GM21737 (cell line): Measurements from ENCODE around the gene AIPL1.

Experiments used
- ATAC-seq: cut with Tn5 transposase; IDR thresholded peaks from one replicate; pipeline ENCODE4 v1.9.1; 2021; ENCODE audit warnings: mild to moderate bottlenecking, moderate library complexity; ENCODE audit not compliant: unreplicated experiment

Gene AIPL1

DNA sequence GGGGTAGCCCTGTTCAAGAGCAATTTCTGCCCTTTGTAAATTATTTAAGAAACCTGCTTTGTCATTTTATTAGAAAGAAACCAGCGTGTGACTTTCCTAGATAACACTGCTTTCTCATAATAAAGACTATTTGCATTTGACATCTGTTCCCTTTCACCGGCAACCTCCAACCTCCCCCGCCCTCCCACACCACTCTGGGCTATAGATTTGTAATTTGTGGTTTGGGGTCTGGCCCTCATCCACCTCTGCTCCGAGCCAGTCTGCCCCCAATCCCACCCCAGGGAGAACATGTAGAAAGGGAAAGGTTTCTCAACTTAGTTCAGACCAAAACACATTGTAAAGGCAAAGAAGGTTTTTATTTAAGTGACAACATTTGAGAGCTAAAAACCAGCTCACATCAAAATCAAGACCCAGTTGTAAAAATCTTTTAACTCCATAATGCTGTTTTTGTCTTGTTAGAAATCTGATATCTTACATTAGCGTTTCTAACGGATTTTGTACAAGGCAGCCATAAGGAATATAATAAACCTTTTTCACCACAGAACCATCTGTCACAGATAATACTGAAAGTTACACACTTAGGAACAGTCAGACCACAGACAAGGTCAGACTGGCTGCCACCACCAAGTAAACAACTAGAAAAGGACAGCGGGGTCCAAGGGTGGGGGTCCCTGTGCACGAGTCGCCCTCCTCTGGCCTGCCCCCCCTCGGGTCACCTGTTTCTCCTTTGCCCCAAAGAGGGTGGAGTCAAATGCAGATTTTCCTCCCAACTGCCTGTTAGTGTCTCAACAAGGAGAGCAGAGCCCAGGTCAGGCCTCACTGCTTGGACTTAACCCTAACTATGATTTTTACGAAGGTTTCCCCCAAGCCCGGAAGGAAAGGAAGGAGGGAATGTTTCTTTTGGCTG is 16.3 kb upstream of the AIPL1 start:
- ATAC-seq, result no peak

DNA sequence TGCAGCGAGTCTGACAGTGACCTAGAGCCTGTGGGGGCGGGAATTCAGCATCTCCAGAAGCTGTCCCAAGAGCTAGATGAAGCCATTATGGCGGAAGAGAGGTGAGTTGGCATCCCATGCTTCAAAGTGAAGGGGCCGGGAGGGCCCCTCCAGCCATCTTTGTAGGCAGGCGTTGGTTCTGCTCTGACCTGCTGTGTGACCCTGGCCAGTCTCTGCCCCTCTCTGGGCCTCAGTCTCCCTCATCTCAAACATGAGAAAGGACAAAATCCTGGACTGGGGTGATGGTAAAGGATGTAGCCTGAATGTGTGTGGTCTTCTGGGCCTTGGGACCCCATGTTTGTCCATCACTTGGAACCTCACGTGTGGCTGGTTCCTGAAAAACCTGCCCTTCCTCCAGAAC is 14.4 kb upstream of the AIPL1 start:
- no peak for ATAC-seq

DNA sequence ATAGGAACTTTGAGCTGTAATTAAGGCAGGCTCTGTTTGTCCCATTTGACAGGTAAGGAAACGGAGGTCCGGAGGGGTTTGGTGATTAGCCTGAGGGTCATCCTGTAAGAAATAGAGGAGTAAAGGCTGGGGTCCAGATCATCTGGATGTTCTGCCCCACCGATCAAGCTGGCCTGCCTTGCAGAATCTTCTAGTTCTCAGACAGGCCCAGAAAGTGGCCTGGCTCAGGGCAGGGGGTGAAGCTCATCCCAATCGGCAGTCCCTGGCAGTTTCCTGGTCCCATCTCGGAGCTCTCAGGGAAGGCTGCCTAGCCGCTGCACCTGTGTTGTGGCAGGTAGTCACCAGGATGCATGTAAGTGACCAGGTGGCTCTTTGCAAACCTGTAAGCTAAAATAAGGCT is 13.6 kb upstream of the AIPL1 start:
- ATAC-seq, result no peak

DNA sequence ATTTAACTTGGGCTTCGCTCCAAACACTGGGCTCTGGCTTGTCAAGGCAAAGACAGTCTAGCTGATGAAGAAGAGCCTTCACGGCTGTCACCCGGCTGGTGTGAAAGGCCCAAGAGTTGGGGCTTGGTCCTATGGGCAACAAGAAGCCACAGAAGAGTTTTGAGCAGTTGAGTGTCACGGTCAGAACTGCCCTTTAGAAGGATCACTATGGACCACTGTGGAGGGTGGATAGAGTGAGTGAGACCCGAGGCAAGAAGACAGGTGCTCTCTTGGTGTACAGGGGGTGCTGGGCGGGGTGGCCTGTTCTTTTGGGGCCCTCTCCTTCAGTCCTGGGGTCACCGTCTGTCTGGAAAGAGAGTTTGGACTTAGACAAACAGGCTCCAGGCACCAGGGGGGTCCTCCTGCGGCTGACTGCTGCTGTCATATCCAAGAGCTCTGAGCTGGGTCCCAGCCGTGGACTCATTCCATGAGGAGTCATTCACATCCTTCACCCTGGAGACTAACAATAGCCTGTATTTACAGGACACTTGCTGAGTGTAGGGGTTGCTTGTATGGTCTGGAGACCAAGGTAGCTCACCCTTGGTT is 11.7 kb upstream of the AIPL1 start:
- no peak for ATAC-seq

DNA sequence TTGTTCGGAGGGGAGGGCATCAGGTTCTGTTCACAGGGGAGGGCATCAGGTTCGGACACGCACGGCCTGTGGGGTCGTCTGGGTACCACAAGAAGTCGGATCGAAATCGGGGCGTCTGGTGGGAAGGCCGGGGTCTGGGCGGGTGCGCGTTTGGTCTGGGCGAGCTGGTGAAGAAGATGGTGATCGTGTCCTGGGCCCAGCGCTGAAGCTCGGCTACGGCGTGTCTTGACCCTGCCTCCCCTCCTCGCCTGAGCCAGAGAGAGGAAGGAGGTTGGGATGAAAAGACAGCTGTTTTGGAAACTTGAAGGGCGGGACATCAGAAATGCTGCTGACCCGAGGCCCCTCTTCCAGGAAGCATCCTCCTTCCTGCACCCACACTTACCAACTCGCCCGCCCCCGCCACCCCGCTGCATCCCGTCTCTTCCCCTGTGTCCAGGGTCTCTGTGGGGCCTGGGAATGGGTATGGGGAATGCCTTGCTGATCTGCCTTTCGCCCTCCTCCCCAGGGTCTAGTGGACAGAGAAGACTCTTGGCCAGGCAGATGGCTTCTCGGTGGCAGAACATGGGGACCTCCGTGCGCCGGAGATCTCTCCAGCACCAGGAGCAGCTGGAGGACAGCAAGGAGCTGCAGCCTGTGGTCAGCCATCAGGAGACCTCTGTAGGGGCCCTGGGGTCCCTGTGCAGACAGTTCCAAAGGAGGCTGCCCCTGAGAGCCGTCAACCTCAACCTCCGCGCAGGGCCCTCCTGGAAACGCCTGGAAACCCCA is 9.8 kb upstream of the AIPL1 start:
- no peak for ATAC-seq

DNA sequence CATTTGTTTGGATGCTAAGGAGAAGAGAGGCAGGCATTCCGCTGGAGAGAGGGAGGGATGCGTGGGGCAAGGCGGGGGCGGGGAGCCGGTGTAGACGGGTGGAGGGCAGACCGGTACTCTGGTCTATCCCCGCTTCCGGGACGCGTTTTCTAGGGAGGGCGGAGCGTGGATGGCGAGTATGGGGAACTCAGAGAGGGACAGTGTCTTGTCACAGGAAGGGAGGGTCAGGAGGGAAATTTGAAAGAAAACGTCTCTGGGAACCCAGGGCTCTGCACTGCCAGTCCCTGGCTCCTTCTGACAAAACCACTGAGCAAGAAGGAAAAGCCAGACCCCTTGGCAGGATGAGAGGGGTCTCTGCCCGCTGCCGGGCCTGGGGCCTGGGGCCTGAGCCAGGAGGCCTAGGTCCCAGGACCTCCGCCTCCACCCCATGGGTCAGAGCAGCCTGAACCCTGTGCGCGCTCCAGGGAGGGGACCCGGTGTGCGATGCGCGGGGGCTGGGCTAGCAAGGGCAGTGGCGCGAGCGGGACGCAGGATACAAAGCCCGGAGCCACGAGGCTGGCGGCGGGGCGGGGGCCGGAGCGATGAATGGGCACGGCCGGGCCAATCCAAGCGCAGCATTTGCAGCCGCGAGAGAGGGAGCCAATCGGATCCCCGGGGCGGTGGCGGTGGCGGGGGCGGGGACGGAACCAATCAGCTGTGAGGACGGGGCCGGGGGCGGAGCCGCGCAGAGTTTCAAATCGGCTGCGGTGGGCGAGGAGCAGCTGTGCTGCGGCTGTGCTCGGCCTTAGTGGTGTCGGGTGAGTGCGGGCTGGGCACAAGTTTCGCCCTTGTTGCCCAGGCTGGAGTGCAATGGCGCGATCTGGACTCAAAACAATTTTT is 9.0 kb upstream of the AIPL1 start, which contains the start of gene PIMREG:
Gene PIMREG (plus strand): TSS at position 764 of the 879 bp plus-strand sequence. CDS start 656 bp downstream, outside the sequence.
- ATAC-seq, result peak; percentile 89

DNA sequence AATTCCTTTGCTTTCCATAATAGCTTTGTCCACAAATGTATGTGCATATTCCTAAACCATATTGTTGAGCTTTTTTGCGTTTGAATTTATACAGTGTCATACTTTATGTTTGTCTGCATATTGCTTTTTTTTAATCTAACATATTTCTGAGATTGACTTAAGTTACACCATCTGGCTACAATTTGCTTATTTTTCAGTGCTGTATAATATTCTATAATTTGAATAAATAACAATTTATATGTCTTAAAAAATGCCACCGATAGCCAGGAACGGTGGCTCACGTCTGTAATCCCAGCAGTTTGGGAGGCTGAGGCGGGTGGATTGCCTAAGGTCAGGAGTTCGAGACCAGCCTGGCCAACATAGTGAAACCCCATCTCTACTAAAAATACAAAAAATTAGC is 7.9 kb upstream of the AIPL1 start:
- no peak for ATAC-seq

DNA sequence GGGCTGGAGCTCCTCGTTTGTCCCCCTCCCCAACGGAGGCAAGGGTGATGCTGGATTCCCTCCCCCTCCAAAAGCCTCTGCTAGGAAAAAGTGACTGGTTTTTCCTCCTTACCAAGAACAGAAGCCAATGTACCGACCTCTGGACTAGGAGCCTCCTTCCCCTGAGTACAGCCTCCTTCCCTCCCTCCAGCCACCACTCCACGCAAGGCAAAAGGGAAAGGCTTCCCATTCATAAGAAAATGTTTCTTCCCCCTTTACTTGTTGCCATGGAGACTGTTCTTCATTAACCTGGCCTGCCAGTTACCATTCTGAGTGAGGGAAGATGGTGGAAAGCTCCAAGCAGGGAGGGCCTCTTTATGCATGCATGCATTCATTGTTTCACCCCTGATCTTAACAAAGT is 5.0 kb upstream of the AIPL1 start:
- ATAC-seq, result no peak

DNA sequence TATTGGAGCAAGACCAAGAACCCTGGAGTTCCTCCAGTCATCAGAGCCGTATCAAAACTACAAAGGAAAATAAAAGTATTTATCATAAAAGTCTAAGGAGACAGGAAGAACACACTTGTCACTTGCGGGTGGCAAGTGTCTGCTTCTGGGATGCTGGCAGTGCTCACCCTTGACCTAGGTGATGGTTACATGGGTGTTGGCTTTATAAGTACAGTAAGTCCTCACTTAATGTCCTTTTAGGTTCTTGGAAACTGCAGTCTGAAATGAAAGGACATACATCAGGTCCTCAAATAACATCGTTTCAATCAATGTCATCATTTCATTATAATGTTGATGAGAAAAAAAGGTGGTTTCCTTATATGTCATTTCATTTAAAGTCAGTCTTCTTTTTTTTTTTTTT is 3.0 kb upstream of the AIPL1 start:
- ATAC-seq, result no peak

DNA sequence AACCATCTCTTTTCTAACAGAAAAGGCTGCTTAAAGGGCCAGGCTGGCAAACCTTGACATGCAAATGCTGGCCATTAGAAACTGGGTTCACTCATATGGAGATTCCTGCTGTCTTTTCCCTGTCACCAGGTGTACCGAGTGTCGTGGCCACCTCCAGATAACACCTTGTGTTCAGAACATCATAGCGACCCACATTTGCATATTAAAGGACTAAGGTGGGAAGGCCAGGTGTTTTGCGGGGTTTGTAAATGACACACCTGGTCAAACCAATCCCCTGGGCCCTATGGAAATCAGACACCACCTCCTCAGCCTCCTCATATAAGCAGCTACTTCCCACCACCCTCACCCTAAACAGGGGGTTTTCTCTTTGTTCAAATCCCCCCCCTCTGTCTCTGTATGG is 2.5 kb upstream of the AIPL1 start:
- no peak for ATAC-seq

DNA sequence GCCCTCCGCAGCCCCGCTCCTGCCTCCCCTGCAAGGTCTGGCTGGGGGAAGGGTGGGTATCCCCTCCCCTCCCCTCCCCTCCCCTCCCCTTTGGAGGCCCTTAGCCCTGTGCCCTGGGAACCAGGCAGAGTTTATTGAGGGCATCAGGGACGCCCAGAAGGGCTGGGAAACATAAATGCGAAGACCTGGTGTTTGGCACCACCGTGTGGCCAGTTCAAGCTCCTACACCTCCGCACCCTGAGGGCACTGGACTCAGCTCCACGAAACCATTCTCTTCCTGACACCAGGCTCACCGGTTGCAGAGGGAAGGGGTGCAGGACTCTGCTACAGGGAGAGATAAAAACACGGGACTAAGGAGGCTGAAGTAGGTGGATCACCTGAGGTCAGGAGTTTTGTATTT is 1.0 kb upstream of the AIPL1 start:
- ATAC-seq, result no peak

DNA sequence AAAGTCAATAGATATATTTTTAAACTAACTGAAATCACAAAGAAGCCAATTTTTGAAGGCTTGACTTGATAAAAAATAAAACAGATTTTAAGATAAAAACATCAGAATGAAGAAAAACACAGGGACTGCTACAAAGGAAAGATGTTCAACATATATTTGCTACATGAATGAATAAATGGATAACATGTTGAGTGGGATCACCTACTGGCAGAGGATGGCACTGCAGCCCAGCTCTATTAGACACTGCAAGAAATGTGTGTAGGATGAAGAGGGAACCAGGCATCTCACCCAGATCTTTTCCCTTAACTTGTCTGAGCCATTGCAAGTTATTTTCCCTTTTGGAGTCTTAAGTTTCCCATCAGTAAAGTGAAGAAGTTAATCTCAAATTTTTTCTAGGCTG is 4.2 kb downstream of the AIPL1 start:
- ATAC-seq, result no peak

DNA sequence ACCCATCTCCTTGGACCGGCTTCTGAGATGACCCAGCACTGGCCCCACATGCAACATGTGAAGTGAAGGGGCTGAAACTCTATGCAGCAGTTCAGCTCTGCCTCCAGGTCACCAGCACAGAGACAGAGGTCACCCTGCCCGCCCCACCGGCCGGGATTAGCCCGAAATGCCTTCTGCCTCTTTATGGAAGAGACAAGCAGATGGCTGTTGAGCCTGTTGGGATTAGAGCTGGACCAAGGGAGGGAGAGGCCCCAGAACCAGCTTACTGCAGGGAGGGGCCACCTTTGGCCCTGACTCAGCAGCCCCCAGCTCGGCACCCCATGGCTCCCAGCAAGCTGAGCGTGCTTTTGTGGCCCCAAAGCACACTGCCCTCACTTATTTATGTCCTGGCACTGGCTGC is 5.7 kb downstream of the AIPL1 start:
- no peak for ATAC-seq

DNA sequence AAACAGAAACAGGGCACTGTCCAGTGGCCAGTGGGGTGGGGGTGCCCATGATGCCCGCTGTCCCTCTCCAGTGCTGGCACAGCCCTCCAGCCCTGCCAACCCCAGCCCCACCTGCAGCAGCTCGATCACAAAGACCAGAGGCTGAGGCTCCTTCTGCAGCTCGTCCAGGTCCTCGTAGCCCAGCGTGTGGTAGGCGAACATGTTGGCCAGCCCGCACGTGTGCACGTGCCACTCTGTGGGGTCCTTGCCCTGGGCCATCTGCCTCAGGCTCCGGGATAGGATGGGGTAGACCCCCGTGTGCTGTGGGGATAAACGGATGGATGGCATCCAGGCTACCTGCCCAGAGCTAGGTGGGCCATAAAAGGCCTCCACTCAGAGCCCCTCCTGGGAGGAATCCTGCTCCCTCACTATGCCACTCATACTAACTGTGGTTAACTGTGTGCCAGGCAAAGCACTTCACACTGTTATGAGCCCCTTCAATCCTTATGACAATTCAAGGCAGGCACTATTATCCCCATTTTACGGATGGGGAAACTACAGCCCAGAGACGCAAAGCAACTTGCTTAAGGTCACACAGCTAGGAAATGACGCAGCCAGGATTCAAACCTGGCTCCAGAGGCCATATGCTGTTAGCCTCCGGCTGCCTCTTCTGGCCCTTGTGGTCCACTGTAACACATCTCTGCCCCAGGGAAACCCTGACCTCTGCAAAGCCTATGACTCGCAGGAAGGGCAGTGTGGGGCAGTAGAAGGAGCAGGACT is 6.5 kb downstream of the AIPL1 start:
- ATAC-seq, result no peak

DNA sequence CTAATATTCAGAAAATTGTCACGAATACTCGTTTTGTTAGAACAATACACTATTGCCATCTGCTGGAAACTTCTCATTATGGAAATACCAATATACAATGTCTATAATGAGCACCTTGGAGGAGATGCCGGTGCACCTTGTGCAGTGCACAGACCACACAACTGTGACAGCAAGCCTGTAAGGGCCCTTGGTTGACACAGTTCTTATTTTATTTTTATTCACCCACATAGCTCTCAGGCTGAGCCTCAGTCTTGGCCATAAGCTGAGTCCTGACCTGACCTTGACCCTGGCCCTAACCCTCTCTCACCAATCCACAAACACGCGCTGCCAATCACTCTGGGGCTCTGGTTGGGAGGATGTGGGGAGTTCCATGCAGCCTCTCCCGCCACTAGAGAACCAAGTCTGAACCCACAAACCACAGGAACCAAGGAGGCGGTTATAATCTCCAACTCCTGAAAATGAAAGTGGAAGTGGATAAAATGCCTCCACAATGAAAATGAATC is 7.6 kb downstream of the AIPL1 start:
- no peak for ATAC-seq

DNA sequence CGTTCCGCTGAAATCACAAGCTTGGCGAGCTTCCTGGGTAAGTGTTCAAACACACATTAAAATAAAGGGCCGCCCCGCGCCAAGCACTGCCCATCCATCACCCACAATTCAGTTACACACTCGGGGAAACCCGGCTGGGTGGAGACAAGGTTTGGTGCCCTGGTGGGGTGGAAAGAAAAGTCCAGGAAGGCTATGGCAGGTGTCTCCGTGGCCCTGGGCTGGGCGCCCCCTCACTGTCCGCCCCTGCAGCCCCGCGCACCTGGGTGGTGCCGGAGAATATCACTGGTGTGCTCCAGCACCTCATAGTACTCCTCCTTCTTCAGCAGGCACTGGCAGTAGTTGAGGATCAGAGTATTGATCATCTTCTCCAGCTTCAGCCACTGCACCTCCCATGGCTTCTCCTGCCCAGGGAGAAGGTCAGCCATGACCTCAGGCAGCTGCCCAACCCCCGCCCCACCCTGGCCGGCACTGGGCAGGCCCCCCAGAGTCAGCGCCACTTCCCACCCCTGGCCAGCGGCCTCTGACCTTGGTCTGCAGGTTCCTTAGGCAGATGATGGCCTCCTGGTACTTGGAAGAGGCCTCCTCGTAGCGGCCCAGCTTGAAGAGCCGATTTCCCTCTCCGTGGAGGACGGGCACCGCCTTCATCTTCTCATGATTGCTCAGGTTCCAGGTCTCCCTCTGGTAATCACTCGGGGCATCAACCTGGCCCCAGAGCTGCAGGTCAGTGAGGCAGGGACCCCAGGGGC is 8.4 kb downstream of the AIPL1 start:
- no peak for ATAC-seq

DNA sequence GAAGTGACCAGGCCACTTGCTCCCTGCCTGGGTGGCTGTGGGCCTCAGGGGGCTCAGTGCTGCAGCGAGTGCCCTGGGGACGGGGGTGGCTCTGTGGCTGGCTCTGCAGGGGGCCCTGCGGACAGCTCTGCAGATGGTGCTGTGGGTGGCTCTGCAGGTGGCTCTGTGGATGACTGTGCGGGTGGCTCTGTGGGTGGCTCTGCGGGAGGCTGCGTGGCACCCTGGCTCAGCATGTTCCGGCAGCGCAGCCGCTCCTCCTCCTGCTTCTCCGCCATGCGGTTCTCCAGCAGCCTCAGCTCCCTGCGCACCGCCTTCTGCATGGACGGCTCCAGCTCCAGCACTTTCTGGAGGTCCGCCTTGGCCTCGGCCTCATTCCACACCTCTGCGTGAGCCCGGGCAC is 9.5 kb downstream of the AIPL1 start:
- ATAC-seq, result no peak

DNA sequence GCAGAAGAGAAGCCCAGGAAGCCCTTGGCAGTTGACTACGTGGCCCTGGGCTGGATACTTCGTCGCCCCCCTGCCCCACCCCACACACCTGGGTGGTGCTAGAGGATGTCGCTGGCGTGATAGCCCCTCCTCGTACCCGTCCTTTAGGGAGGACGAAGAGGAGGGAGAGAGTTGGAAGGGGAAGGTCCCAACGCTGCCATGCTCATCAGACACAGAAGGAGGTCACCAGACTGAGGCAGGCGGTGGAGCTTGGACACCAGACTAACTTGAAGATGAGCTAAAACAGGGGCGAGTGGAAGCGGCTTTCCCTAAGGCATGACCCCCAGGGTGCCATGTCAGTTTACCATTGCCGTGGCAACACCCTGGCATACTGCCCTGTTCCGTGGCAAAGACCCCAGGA is 11.0 kb downstream of the AIPL1 start:
- no peak for ATAC-seq

DNA sequence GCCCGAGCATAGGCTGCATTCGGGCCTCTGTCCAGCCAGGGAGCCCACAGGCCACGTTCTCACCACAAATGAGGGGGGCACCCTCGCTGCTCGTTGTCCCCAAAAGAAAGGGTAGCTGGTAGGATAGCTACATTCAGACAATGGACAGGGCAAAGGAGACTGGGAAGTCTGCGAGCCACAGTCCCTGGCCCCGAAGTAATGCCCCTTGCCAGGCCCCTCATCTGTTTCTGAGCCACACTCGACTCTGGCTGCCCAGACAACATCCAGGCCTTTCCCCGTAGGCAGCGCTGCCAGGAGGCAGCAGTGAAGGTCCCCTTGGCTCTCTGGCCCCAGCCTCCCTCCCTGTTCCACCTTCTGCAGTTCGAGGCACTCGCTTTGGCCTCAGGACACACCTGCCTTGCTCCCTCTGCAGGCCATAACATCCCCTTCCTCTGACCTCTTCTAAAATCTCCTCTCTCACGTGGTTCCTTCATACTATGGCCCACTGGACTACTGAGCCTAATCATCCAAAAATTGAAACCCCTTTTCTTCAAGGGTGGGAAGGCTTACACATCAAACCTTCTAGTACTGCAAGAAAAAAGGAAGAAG is 12.2 kb downstream of the AIPL1 start:
- ATAC-seq, result no peak
